Measurements from ENCODE around the gene TGFB2.

Gene TGFB2

GRCh38 chr1:218475699-218476098 lies 130.6 kb downstream of the TGFB2 start:
- Histone ChIP-seq H3K9ac (no peak overlapping the region), H3K4me2 (no peak overlapping the region), H3K36me3 (no peaks in the 10 kb centered on the region), H3K4me3 (no peak overlapping the region), H3K9me3 (no peaks in the 10 kb centered on the region), H3K27ac (no peak overlapping the region), H3K27me3 (no peaks in the 10 kb centered on the region), H4K20me1 (no peaks in the 10 kb centered on the region), H3K4me1 (peaks cover 28% of the 10 kb centered on the region)
- no peak for TF ChIP-seq Cebpa-rat (IDR thresholded peaks at IDR 0.05)

GRCh38 chr1:218476385-218476784 lies 131.2 kb downstream of the TGFB2 start:
- peaks cover 28% of the 10 kb centered on the region for H3K4me1 ChIP-seq
- H3K4me3 ChIP-seq, result no peak overlapping the region
- H3K4me2 ChIP-seq, result no peak overlapping the region
- no peak overlapping the region for H3K27ac ChIP-seq
- H3K9ac ChIP-seq, result no peak overlapping the region
- H3K27me3 ChIP-seq, result no peaks in the 10 kb centered on the region
- no peaks in the 10 kb centered on the region for H3K36me3 ChIP-seq
- no peaks in the 10 kb centered on the region for H3K9me3 ChIP-seq
- no peak for TF ChIP-seq Cebpa-rat (IDR thresholded peaks at IDR 0.05)
- no peaks in the 10 kb centered on the region for H4K20me1 ChIP-seq

DNA sequence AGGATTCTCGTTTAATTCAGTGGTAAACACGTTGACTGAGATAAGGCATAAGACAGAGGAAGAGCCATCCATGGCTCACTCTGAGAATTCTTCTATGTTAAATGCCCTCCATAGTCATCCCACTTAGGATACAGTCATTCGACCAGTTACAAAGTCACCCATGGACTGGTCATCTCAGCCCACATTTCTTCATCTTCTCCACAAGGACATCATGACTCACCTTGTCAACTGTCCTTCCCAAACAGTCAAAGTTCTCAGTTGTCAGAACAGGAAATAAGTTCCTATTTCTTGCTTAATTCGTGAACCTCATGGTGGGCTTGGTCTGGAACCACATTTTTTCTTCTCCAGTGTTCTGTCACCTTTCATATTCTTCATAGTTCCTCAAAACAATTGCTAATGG lies 133.2 kb downstream of the TGFB2 start:
- peaks cover 19% of the 10 kb centered on the region for H3K4me1 ChIP-seq

GRCh38 chr1:218479436-218480115 lies 134.4 kb downstream of the TGFB2 start:
- Histone ChIP-seq H3K4me1 (peaks cover 6% of the 10 kb centered on the region), H3K4me3 (no peak overlapping the region), H4K20me1 (no peaks in the 10 kb centered on the region), H3K9me3 (no peaks in the 10 kb centered on the region), H3K27me3 (no peaks in the 10 kb centered on the region), H3K9ac (no peak overlapping the region), H3K4me2 (no peak overlapping the region), H3K27ac (no peak overlapping the region), H3K36me3 (no peaks in the 10 kb centered on the region)
- TF ChIP-seq Cebpa-rat (IDR thresholded peaks at IDR 0.05), result no peak

More for the DNA sequence above, 133.2 kb downstream of the TGFB2 start:
- Histone ChIP-seq H4K20me1 (no peaks in the 10 kb centered on the region), H3K36me3 (no peaks in the 10 kb centered on the region), H3K9me3 (no peaks in the 10 kb centered on the region), H3K27me3 (no peaks in the 10 kb centered on the region), H3K4me3 (no peak overlapping the region), H3K9ac (no peak overlapping the region), H3K27ac (no peak overlapping the region), H3K4me2 (no peak overlapping the region)
- TF ChIP-seq Cebpa-rat (IDR thresholded peaks at IDR 0.05), result no peak

DNA sequence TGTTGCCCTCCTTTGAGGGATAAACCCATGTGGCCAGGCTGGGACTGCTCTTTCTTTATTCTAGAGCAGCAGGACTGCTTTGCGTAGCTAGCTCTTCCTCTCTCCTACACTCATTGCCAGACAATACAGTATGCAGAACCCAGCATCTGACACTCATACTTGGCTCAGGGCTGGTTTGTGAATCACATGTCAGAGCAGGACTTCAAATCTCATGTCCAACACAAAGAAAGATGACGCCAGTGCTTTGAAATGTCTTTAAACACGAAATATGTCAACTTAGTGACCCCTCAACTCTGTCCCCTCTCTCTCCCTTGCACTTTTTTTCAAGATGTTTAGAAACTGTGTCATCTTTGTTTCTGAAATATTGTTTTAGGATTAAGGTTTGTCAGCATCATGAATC lies 135.0 kb downstream of the TGFB2 start:
- Histone ChIP-seq H3K4me1 (peaks cover under 1% of the 10 kb centered on the region; the same call in 1 of the 2 replicates), H4K20me1 (no peaks in the 10 kb centered on the region), H3K9me3 (no peaks in the 10 kb centered on the region), H3K27me3 (no peaks in the 10 kb centered on the region), H3K4me3 (no peak overlapping the region), H3K9ac (no peak overlapping the region), H3K36me3 (no peaks in the 10 kb centered on the region), H3K4me2 (no peak overlapping the region), H3K27ac (no peak overlapping the region)
- no peak for TF ChIP-seq Cebpa-rat (IDR thresholded peaks at IDR 0.05)

DNA sequence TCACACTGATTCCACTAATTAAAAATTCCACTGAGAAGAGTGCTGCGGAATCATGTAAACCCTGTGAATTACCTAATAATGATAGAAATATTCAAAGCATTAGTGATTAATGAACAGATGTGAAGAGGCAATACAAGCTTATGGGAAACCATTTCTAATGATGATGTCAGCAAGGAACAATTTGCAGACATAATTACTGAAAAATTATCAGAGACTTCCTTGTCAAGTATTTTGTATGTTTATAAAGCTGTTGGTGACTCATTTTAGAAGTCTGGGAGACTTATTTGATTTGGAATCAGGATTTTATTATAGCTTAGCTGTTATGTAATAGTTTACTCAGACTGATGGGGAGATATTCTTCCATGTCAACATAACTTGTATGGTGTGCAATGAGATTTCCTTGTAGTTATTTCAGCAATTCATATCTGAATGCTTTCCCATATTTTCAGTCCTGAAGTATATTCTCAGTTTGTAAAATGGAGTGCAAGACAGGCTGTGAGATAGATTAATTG lies 135.5 kb downstream of the TGFB2 start:
- Histone ChIP-seq H3K9ac (no peak overlapping the region), H3K4me3 (no peak overlapping the region), H3K4me2 (no peak overlapping the region), H3K4me1 (no peaks in the 10 kb centered on the region), H3K36me3 (no peaks in the 10 kb centered on the region), H4K20me1 (no peaks in the 10 kb centered on the region), H3K9me3 (no peaks in the 10 kb centered on the region), H3K27me3 (no peaks in the 10 kb centered on the region), H3K27ac (no peak overlapping the region)
- TF ChIP-seq Cebpa-rat (IDR thresholded peaks at IDR 0.05), result no peak

DNA sequence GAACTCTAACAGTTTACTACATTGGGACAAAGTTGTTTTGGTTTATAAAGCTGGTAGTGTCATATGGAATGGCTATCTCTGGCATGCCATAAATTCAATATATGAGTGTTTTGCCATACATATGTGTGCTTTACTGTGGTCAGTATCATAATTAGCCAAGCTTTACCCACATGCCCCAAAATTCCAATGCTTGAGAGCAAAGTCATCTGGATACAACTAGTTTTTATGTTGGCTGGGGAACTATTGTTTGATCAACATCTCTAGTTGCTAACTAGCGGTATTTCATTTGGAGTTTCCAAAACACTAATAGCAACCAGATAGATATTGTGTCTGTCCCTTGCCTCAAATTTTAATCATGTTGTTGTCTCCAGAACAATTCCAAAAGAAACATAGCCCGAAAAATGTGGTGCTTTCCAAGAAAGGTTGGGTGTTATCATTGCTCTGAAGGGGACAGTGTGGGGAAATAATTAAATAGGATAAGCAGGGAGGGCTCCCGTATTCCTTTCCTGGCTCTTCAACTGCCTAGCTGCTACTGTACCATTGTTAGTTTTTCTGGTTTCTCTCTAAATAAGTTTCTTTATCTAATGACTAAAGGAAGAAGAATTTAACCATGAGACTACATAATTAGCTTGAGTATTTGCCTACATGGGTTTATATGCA lies 136.1 kb downstream of the TGFB2 start:
- Histone ChIP-seq H3K9ac (no peak overlapping the region), H3K27me3 (no peaks in the 10 kb centered on the region), H3K27ac (no peak overlapping the region), H4K20me1 (no peaks in the 10 kb centered on the region), H3K4me3 (no peak overlapping the region), H3K9me3 (no peaks in the 10 kb centered on the region), H3K4me2 (no peak overlapping the region), H3K36me3 (no peaks in the 10 kb centered on the region), H3K4me1 (no peaks in the 10 kb centered on the region)
- no peak for TF ChIP-seq Cebpa-rat (IDR thresholded peaks at IDR 0.05)

- Histone ChIP-seq H3K9me3 (no peaks in the 10 kb centered on the region), H3K4me1 (no peaks in the 10 kb centered on the region), H3K4me2 (no peak overlapping the region), H3K27me3 (no peaks in the 10 kb centered on the region), H3K36me3 (no peaks in the 10 kb centered on the region), H4K20me1 (no peaks in the 10 kb centered on the region), H3K4me3 (no peak overlapping the region), H3K27ac (no peak overlapping the region), H3K9ac (no peak overlapping the region)
- no peak for TF ChIP-seq Cebpa-rat (IDR thresholded peaks at IDR 0.05)
These were observed 137.5 kb downstream of the TGFB2 start for GRCh38 chr1:218482683-218483082.

- Histone ChIP-seq H3K27me3 (no peaks in the 10 kb centered on the region), H3K9me3 (no peaks in the 10 kb centered on the region), H3K36me3 (no peaks in the 10 kb centered on the region), H3K4me1 (no peaks in the 10 kb centered on the region), H3K9ac (no peak overlapping the region), H4K20me1 (no peaks in the 10 kb centered on the region), H3K4me3 (no peak overlapping the region), H3K27ac (no peak overlapping the region), H3K4me2 (no peak overlapping the region)
- TF ChIP-seq Cebpa-rat (IDR thresholded peaks at IDR 0.05), result no peak
These were observed 140.2 kb downstream of the TGFB2 start for GRCh38 chr1:218485241-218485928.

DNA sequence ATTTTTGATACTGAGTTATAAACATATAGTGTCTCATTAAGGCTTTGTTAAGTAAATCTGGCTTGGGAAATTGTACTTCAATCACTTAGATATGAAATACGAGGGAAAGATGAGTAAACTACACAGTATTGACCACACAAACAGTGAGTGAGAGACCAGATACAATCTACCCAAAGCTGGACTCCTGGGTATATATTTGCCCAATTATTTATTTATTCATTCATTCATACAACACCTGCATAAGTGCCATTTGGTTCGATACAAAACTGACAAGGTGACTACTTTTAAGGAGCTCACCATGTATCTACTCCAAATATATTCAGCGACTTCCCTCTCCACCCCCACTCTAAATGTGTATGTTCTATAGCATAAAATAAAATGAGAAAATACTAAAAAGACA lies 143.4 kb downstream of the TGFB2 start:
- Histone ChIP-seq H4K20me1 (no peaks in the 10 kb centered on the region), H3K4me1 (no peaks in the 10 kb centered on the region), H3K9me3 (no peaks in the 10 kb centered on the region), H3K9ac (no peak overlapping the region), H3K4me2 (no peak overlapping the region), H3K4me3 (no peak overlapping the region), H3K36me3 (no peaks in the 10 kb centered on the region), H3K27me3 (no peaks in the 10 kb centered on the region), H3K27ac (no peak overlapping the region)
- TF ChIP-seq Cebpa-rat (IDR thresholded peaks at IDR 0.05), result no peak

All from BLaER1 (cell line).